ENCODE data around the gene SCAMP1. TPM values are rescaled to one million over a fixed set of nuclear protein-coding genes. Genes with fewer than 3 reads are reported as not detected.

SCAMP1 gene
- total RNA-seq, 1 experiment from 2014 or later, result 43.8 TPM

DNA sequence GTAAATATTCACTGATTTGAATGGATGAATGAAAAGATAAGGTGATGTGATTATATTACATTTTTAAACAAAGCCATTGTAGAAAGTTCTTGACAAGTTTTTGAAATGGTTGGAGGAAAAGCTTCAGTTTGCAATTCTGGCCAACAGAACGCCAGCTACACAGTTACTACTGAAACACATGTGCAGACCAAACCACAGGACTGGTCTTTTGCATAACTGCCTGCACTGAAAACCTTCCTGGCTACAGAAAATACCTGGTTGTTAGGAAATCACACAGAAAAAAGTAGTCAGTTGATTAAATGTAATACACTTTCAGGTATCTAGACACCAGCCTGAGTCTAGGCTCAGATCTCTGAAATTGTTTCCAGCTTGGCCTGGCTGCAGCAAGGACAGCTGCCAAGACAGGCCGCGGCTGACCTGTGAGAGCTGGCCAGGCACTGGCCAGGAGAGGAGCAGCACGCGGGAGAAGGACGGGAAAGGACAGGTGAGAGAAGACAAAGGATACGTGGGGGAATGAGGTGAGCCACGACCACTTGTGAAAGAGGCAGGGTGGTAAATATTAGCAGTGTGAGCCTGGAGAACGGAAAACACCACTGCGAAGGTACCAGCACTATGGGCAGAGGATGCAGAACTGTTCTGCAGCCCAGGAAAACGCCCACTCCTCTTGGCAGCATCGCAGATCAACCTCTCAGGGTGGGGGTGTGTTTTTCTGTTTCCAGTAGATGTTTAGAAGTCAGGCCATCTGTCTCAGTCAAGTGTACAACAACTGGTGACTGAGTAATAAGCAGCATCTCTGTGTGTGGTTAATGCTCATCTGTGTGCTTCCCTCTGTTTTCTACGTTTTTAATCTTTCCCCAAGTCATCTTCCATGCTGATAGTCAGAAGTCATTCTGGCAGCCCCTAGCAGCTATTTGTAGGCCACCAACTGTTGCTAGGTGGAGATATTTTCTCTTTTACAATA is 137.4 kb downstream of the SCAMP1 start:
- no peaks in the 10 kb centered on the region for H3K9me3 Mint-ChIP-seq
- no peak for DNase-seq (ENCODE audit: low spot score)
- ChIA-PET CTCF (interaction anchor here (2.0 kb wide), 1 partner anchor 19 kb away, joined by 5 read pairs; no protein-coding TSS in a partner anchor), POLR2A (no interaction called here)
- no peak overlapping the region for H3K4me3 Mint-ChIP-seq
- H3K27me3 Mint-ChIP-seq (ENCODE audit: low read depth), result no peaks in the 10 kb centered on the region
- no peak for ATAC-seq
- TF ChIP-seq RORB (CRISPR knock-in tag; IDR thresholded peaks at IDR 0.05), result no peak
- TF ChIP-seq, protein P1, sequence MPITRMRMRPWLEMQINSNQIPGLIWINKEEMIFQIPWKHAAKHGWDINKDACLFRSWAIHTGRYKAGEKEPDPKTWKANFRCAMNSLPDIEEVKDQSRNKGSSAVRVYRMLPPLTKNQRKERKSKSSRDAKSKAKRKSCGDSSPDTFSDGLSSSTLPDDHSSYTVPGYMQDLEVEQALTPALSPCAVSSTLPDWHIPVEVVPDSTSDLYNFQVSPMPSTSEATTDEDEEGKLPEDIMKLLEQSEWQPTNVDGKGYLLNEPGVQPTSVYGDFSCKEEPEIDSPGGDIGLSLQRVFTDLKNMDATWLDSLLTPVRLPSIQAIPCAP (CRISPR knock-in tag; IDR thresholded peaks at IDR 0.05), result no peak
- TF ChIP-seq, protein P2, sequence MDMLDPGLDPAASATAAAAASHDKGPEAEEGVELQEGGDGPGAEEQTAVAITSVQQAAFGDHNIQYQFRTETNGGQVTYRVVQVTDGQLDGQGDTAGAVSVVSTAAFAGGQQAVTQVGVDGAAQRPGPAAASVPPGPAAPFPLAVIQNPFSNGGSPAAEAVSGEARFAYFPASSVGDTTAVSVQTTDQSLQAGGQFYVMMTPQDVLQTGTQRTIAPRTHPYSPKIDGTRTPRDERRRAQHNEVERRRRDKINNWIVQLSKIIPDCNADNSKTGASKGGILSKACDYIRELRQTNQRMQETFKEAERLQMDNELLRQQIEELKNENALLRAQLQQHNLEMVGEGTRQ (CRISPR knock-in tag; IDR thresholded peaks at IDR 0.05), result no peak
- H3K27ac Mint-ChIP-seq, result peak overlapping the region; percentile 75
- no peaks in the 10 kb centered on the region for H3K36me3 Mint-ChIP-seq
- H3K4me1 Mint-ChIP-seq, result peaks cover 78% of the 10 kb centered on the region

DNA sequence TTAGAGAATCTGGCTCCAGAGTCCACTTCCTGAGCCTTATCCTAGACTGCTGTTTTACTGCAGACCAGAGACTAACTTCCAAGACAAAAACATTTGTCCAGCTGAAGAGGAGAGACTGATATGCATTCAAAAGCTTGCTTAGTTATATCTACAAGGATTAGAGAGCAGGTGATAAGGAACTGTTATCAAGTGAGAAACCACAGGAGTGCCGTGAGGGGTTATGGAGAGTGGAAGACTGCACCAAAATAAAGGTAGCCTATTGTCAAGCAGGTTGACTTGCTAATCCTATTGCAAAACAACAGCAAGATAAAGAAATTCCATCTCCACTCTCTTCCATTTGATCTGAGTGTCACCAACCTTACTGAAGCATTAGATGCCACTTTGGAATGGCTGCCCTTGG is 139.1 kb downstream of the SCAMP1 start:
- CTCF ChIA-PET, result no interaction called here

DNA sequence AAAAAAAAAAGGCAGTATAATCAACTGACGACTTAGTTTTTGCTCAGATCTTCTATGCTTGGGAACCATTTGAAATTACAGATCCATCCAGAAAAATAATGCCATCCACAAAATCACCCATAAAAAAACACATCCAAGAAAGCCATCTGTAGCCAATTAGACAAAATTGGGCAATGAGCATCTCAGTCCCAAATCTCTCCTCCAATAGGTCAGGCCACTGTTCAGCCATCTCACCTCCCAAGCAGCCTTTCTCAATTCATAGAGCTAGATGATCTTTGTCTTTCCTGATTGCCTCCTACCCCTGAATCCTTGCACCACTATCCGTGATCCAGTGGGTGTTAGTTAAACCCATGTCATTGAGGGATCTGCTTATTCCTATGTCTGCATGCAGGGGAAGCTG is 139.6 kb downstream of the SCAMP1 start:
- TF ChIP-seq, protein P3, sequence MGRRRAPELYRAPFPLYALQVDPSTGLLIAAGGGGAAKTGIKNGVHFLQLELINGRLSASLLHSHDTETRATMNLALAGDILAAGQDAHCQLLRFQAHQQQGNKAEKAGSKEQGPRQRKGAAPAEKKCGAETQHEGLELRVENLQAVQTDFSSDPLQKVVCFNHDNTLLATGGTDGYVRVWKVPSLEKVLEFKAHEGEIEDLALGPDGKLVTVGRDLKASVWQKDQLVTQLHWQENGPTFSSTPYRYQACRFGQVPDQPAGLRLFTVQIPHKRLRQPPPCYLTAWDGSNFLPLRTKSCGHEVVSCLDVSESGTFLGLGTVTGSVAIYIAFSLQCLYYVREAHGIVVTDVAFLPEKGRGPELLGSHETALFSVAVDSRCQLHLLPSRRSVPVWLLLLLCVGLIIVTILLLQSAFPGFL (CRISPR knock-in tag; IDR thresholded peaks at IDR 0.05; ENCODE audit: borderline replicate concordance), result no peak
- TF ChIP-seq NFE2L1 (CRISPR knock-in tag; IDR thresholded peaks at IDR 0.05) (no peak), TCF7 (CRISPR knock-in tag; IDR thresholded peaks at IDR 0.05; ENCODE audit: low read depth) (no peak), SMAD3 (CRISPR knock-in tag; IDR thresholded peaks at IDR 0.05; ENCODE audit: borderline replicate concordance) (no peak)
- ChIA-PET CTCF (no interaction called here), POLR2A (no interaction called here)
- no peak overlapping the region for H3K4me3 Mint-ChIP-seq
- DNase-seq (ENCODE audit: low spot score) (no peak), ATAC-seq (no peak)
- peaks cover 85% of the 10 kb centered on the region for H3K4me1 Mint-ChIP-seq
- H3K36me3 Mint-ChIP-seq, result no peaks in the 10 kb centered on the region
- H3K27me3 Mint-ChIP-seq (ENCODE audit: low read depth), result no peaks in the 10 kb centered on the region
- no peaks in the 10 kb centered on the region for H3K9me3 Mint-ChIP-seq
- H3K27ac Mint-ChIP-seq, result no peak overlapping the region

More for the DNA sequence above, 139.1 kb downstream of the SCAMP1 start:
- Mint-ChIP-seq H3K27ac (no peak overlapping the region), H3K27me3 (ENCODE audit: low read depth) (no peaks in the 10 kb centered on the region), H3K36me3 (no peaks in the 10 kb centered on the region), H3K4me3 (no peak overlapping the region), H3K4me1 (peaks cover 85% of the 10 kb centered on the region), H3K9me3 (no peaks in the 10 kb centered on the region)
- no peak for TF ChIP-seq MLX (CRISPR knock-in tag; IDR thresholded peaks at IDR 0.05)
- TF ChIP-seq ZNF416 (CRISPR knock-in tag; IDR thresholded peaks at IDR 0.05), result no peak
- no peak for TF ChIP-seq ZNF317 (CRISPR knock-in tag; IDR thresholded peaks at IDR 0.05; ENCODE audit: borderline replicate concordance, low read depth)
- TF ChIP-seq ZNF263 (CRISPR knock-in tag; IDR thresholded peaks at IDR 0.05; ENCODE audit: low read depth), result no peak
- TF ChIP-seq, protein P1 (CRISPR knock-in tag; IDR thresholded peaks at IDR 0.05), result no peak
- no peak for TF ChIP-seq JAZF1 (CRISPR knock-in tag; IDR thresholded peaks at IDR 0.05)
- no peak for TF ChIP-seq SOX15 (CRISPR knock-in tag; IDR thresholded peaks at IDR 0.05)
- TF ChIP-seq NR2C2 (CRISPR knock-in tag; IDR thresholded peaks at IDR 0.05), result no peak
- no peak for TF ChIP-seq FOXP1 (CRISPR knock-in tag; IDR thresholded peaks at IDR 0.05; ENCODE audit: borderline replicate concordance)
- no peak for TF ChIP-seq ELF4 (CRISPR knock-in tag; IDR thresholded peaks at IDR 0.05; ENCODE audit: low read depth)
- no peak for TF ChIP-seq NFE2L1 (CRISPR knock-in tag; IDR thresholded peaks at IDR 0.05)
- TF ChIP-seq ATF1 (CRISPR knock-in tag; IDR thresholded peaks at IDR 0.05), result no peak
- no peak for TF ChIP-seq TEAD4 (CRISPR knock-in tag; IDR thresholded peaks at IDR 0.05)
- DNase-seq (ENCODE audit: low spot score) (no peak), ATAC-seq (no peak)
- POLR2A ChIA-PET, result no interaction called here

Measured in WTC11 (cell line).